ENCODE results near the gene YJU2. TPM values are rescaled to one million over a fixed set of nuclear protein-coding genes. Genes with fewer than 3 reads are reported as not detected.

Gene YJU2
- total RNA-seq, 1 donor from 2014 or later, result 15.4 TPM

DNA sequence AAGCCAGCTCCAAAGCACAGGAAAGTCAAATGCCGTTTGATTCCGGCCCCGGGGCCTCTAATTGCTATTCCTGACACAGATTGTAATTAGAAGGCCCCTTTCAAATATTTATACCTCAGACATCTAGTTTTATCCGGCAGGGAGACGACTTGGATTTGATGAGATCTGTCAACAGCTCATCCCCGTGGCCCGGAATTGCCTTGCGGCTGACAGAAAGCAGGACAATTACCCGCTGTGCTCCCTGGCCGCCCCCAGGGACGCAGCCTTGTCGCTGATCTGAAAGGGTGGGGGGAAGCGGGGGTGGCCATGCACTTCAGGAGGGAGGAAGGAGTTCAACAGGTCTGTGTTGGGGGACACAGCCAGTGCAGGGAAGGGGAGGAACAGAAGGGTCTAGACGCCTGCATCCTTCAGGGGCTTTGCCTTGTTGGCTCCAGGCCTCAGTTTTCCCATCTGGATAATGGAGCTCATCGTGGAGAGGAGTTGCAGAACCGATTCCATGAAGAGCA is 30.4 kb downstream of the YJU2 start:
- Mint-ChIP-seq H3K4me3 (ENCODE audit: unreplicated experiment) (no peak overlapping the region), H3K9me3 (ENCODE audit: unreplicated experiment) (no peaks in the 10 kb centered on the region), H3K4me1 (ENCODE audit: unreplicated experiment) (no peaks in the 10 kb centered on the region)

DNA sequence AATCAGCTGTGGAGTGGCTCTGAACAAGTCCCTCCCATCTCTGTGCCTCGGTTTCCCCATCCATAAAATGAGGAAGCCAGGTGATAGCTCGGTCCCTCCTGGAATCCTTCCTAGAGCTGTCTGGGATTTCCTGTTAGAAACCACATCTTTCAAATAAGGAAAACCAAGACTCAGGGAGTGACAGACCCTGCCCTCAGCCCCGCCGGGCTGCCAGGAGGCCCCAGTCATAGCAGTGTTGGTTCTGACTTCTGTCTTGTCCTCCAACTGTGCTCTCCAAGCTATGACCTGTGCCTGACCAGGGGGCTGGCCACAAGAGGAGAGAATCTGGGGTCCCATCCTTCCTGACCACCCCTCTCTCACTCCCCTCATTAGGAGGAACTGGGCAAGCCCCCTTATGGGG is 31.1 kb downstream of the YJU2 start:
- TF ChIP-seq, protein P1, sequence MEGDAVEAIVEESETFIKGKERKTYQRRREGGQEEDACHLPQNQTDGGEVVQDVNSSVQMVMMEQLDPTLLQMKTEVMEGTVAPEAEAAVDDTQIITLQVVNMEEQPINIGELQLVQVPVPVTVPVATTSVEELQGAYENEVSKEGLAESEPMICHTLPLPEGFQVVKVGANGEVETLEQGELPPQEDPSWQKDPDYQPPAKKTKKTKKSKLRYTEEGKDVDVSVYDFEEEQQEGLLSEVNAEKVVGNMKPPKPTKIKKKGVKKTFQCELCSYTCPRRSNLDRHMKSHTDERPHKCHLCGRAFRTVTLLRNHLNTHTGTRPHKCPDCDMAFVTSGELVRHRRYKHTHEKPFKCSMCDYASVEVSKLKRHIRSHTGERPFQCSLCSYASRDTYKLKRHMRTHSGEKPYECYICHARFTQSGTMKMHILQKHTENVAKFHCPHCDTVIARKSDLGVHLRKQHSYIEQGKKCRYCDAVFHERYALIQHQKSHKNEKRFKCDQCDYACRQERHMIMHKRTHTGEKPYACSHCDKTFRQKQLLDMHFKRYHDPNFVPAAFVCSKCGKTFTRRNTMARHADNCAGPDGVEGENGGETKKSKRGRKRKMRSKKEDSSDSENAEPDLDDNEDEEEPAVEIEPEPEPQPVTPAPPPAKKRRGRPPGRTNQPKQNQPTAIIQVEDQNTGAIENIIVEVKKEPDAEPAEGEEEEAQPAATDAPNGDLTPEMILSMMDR (IDR thresholded peaks at IDR 0.05; ENCODE audit: unreplicated experiment), result no peak
- Mint-ChIP-seq H3K9me3 (ENCODE audit: unreplicated experiment) (no peaks in the 10 kb centered on the region), H3K36me3 (ENCODE audit: low read depth, unreplicated experiment) (no peaks in the 10 kb centered on the region), H3K4me3 (ENCODE audit: unreplicated experiment) (peak overlapping the region; percentile 65), H3K27ac (ENCODE audit: unreplicated experiment) (no peak overlapping the region), H3K4me1 (ENCODE audit: unreplicated experiment) (no peaks in the 10 kb centered on the region), H3K27me3 (ENCODE audit: unreplicated experiment) (peaks cover 10% of the 10 kb centered on the region)
- DNase-seq (ENCODE audit: low spot score), result no peak

More for the DNA sequence above, 30.4 kb downstream of the YJU2 start:
- peaks cover 10% of the 10 kb centered on the region for H3K27me3 Mint-ChIP-seq (ENCODE audit: unreplicated experiment)
- TF ChIP-seq, protein P1 (IDR thresholded peaks at IDR 0.05; ENCODE audit: unreplicated experiment), result no peak
- H3K27ac Mint-ChIP-seq (ENCODE audit: unreplicated experiment), result no peak overlapping the region
- no peak for DNase-seq (ENCODE audit: low spot score)
- no peaks in the 10 kb centered on the region for H3K36me3 Mint-ChIP-seq (ENCODE audit: low read depth, unreplicated experiment)

DNA sequence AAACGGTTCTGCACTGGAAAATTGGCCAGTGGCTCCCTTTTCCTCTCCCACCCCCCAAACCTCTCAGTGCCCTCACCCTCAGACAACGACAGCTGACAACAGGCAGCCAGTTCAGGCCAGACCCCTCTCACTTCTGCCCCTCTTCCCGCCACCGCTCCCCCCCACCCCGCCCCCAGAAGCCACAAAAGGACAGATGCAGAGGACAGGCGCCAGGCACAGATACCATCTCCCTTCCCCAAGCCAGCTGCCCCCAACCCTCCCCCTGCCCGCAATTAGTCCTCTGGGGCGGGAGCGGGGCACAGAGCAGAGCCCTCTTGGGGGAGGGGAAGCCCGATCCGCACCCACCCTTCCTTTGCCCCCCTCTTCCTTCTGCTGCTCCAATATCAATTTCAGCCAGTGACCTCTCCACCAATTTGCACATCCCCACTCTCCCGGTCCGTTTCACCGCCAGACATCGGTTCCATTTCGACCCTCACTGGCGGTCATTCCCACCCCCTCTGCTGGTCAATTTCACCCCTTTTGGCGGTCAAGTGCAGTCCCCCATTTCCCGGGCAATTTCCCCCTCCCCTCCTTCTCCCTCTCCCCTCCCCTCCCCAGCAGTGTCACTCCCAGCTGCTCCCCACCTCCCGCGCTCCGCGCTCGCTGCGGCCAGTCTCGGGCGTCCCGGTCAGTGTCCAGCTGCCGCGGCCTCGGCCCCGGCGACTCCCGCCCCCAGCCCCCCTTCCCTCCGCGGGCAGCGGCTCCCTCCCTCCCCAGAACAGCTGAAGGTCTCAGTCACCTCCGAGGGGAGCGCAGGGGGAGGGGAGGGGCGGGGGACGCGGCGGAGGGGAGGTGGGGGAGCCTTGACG is 31.8 kb downstream of the YJU2 start, which contains the start of gene SHD:
SHD (plus strand) TSS at position 848 of the 848 bp plus-strand sequence. CDS start 798 bp downstream, outside the sequence.
- Mint-ChIP-seq H3K9me3 (ENCODE audit: unreplicated experiment) (no peaks in the 10 kb centered on the region), H3K4me1 (ENCODE audit: unreplicated experiment) (no peaks in the 10 kb centered on the region), H3K4me3 (ENCODE audit: unreplicated experiment) (peak within 1 kb of the TSS; percentile 86), H3K36me3 (ENCODE audit: low read depth, unreplicated experiment) (no peaks in the 10 kb centered on the region), H3K27me3 (ENCODE audit: unreplicated experiment) (peaks cover 10% of the 10 kb centered on the region), H3K27ac (ENCODE audit: unreplicated experiment) (no peak within 1 kb of the TSS)
- DNase-seq (ENCODE audit: low spot score), result no peak
- TF ChIP-seq, protein P1 (IDR thresholded peaks at IDR 0.05; ENCODE audit: unreplicated experiment), result no peak

DNA sequence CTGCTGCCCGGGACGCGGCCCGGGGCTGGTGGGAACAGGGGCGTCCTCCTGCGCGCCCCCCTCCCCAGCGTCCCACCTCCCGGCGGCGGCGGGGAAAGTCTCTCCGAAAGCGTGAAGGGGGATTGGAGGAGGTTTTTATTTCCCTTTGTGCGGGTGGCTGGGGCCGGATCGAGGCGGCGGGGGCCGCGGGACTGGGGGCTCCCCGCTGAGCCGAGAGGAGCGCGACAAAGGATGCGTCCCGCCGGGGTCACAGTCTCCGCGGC is 32.3 kb downstream of the YJU2 start:
- DNase-seq (ENCODE audit: low spot score), result no peak
- Mint-ChIP-seq H3K4me1 (ENCODE audit: unreplicated experiment) (no peaks in the 10 kb centered on the region), H3K27ac (ENCODE audit: unreplicated experiment) (no peak overlapping the region), H3K4me3 (ENCODE audit: unreplicated experiment) (no peak overlapping the region), H3K27me3 (ENCODE audit: unreplicated experiment) (peaks cover 10% of the 10 kb centered on the region), H3K9me3 (ENCODE audit: unreplicated experiment) (no peaks in the 10 kb centered on the region), H3K36me3 (ENCODE audit: low read depth, unreplicated experiment) (no peaks in the 10 kb centered on the region)
- TF ChIP-seq, protein P1 (IDR thresholded peaks at IDR 0.05; ENCODE audit: unreplicated experiment), result no peak
